GM12878 (cell line): ENCODE data around the gene ABHD17A. TPM values are rescaled to one million over a fixed set of nuclear protein-coding genes. Genes with fewer than 3 reads are reported as not detected.

Source experiments
- ATAC-seq: fragments of 200-7000 bp; cut with Tn5 transposase; 3 replicates; pipeline ENCODE4 v1.9.1; 2020; ENCODE audit warnings: mild to moderate bottlenecking, moderate library complexity
- BruUV-seq: library from RNA; stranded (reverse); fragments of 400-500 nt; replicated peaks from 2 replicates; lab custom pipeline; 2021; lab: Mats Ljungman, UMichigan
- CTCF ChIA-PET: fragments of 300-600 bp; sonication (Branson Sonifier 250); formaldehyde crosslinking; extraction: SDS; loops from one replicate; lab custom pipeline; 2021; ENCODE audit warnings: inconsistent platforms; lab: Yijun Ruan, JAX
- POLR2A ChIA-PET: fragments of 350-600 bp; formaldehyde crosslinking; extraction: SDS; loops from one replicate; lab custom pipeline; 2021; ENCODE audit warnings: inconsistent platforms; lab: Charles Lee
- RAD21 ChIA-PET: fragments of 300-600 bp; sonication (Branson Sonifier 250); formaldehyde crosslinking; loops from one replicate; lab custom pipeline; 2023; ENCODE audit warnings: antibody characterized with exemption; ENCODE audit not compliant: unreplicated experiment; lab: Charles Lee
- SMC1A ChIA-PET: fragments of 300-600 bp; sonication (Branson Sonifier 250); formaldehyde crosslinking; loops from one replicate; lab custom pipeline; 2023; ENCODE audit not compliant: unreplicated experiment, uncharacterized antibody; lab: Charles Lee
- DNase-seq: peaks from one replicate; pipeline ENCODE4 v3.0.0-alpha.2; 2011; ENCODE audit warnings: low read depth, low spot score
- FAIRE-seq: peaks from 3 replicates; lab custom pipeline; 2011; peaks lifted over from hg19 to GRCh38; lab: Jason Lieb, UNC
- H2AFZ ChIP-seq: 2 replicates; pipeline ENCODE4 v1.6.0; 2011; ENCODE audit warnings: low read depth, low read length, control low read depth; ENCODE audit not compliant: control insufficient read depth
- H3K27ac ChIP-seq: 2 replicates; pipeline ENCODE4 v1.5.1; 2011; ENCODE audit warnings: control low read depth; ENCODE audit not compliant: control insufficient read depth, insufficient read depth
- H3K27me3 ChIP-seq, 2 experiments: replicated peaks in 1 of 2; 2 replicates each; pipeline versions ENCODE4 v1.6.0 to v1.6.1; 2011; ENCODE audit warnings: low read length in 1 of 2; ENCODE audit not compliant: control insufficient read depth in 2 of 2, insufficient read depth in 2 of 2
- H3K36me3 ChIP-seq, 2 experiments: 2 replicates each; pipeline ENCODE4 v1.5.1; 2011; ENCODE audit warnings: low read length in 1 of 2; ENCODE audit not compliant: control insufficient read depth in 2 of 2, insufficient read depth in 2 of 2
- H3K4me1 ChIP-seq: 2 replicates; pipeline ENCODE4 v1.6.1; 2011; ENCODE audit warnings: mild to moderate bottlenecking, low read length, moderate library complexity, mixed read lengths; ENCODE audit not compliant: control insufficient read depth, insufficient read depth
- H3K4me2 ChIP-seq: 2 replicates; pipeline ENCODE4 v1.6.0; 2011; ENCODE audit warnings: control low read depth; ENCODE audit not compliant: control insufficient read depth, insufficient read depth
- H3K4me3 ChIP-seq: fragments of 200-600 bp; sonication (generic); 2 replicates; pipeline ENCODE4 v1.5.1; 2016
- H3K79me2 ChIP-seq: 2 replicates; pipeline ENCODE4 v1.6.0; 2011; ENCODE audit warnings: low read length; ENCODE audit not compliant: control insufficient read depth, insufficient read depth
- H3K9ac ChIP-seq: 2 replicates; pipeline ENCODE4 v1.8.0; 2011; ENCODE audit warnings: low read length, control low read depth, mixed read lengths; ENCODE audit not compliant: control insufficient read depth, insufficient read depth
- H3K9me3 ChIP-seq: replicated peaks from 3 replicates; pipeline ENCODE4 v1.5.1; 2011; ENCODE audit warnings: mild to moderate bottlenecking, low read length; ENCODE audit not compliant: control insufficient read depth, insufficient read depth
- H4K20me1 ChIP-seq: 2 replicates; pipeline ENCODE4 v1.6.0; 2011; ENCODE audit not compliant: control insufficient read depth, insufficient read depth
- IKZF1 ChIP-seq: fragments of 450-650 bp; conservative IDR thresholded peaks from 2 replicates; pipeline ENCODE4 v1.6.1; 2017; ENCODE audit warnings: antibody characterized with exemption, mild to moderate bottlenecking
- POLR2A ChIP-seq: IDR thresholded peaks from 2 replicates; pipeline ENCODE4 v1.6.1; 2011; ENCODE audit warnings: low read depth, mild to moderate bottlenecking, low read length
- POLR2AphosphoS5 ChIP-seq: IDR thresholded peaks from 2 replicates; pipeline ENCODE4 v1.6.1; 2011; ENCODE audit warnings: mild to moderate bottlenecking, low read length, inconsistent platforms
- WGBS: methylation state at CpG from one replicate; pipeline ENCODE4 v1.1.6; 2016; ENCODE audit warnings: low lambda C conversion rate; ENCODE audit not compliant: insufficient replicate concordance, insufficient coverage; ENCODE audit errors: missing lambda C conversion rate; 5-methylcytosine and 5-hydroxymethylcytosine counted together
- in situ Hi-C: fragments of 300-500 bp; cut with MboI; formaldehyde crosslinking; loops from 9 replicates; pipeline ENCODE4 v1.14.3; 2018; ENCODE audit warnings: mixed read lengths
- intact Hi-C: fragments of 100-400 bp; cut with micrococcal nuclease; formaldehyde crosslinking; loops from one replicate; pipeline ENCODE4 v1.14.2; 2022; ENCODE audit not compliant: unreplicated experiment
- polyA plus RNA-seq, 11 experiments: library from polyadenylated mRNA; depleted of rRNA in 4 of 11; unstranded in 6 of 11; stranded (reverse) in 5 of 11; fragments of >200 nt; fragmentation: Nextera tagmentation in 4 of 11; fragmentation: Illumina TruSeq in 1 of 11; extraction: Ambion mirVana in 4 of 11; extraction: Trizol in 1 of 11; gene quantifications; 1 replicate in 1 of 11; 2 replicates in 10 of 11; pipeline versions ENCODE4 v1.2.1 to v1.2.3, GENCODE V29; 2011 to 2016; ENCODE audit warnings: inconsistent platforms in 2 of 11, missing spikeins in 2 of 11, low read depth in 1 of 11
- total RNA-seq, 4 experiments: library from RNA; depleted of rRNA in 3 of 4; stranded (reverse); fragments of >200 nt in 3 of 4; fragmentation: Illumina TruSeq in 1 of 4; extraction: Trizol in 1 of 4; gene quantifications; 2 replicates each; pipeline versions ENCODE4 v1.2.1 to v1.2.3, GENCODE V29; 2013 to 2021
- TF ChIP-seq, protein P1 (sequence below): IDR thresholded peaks from 2 replicates; pipeline ENCODE4 v1.6.1; 2012; ENCODE audit warnings: low read depth, low read length, improper control_type of control experiment

ABHD17A gene
- total and polyA plus RNA-seq, 10 of the 15 experiments (the other 5 are each of a cell fraction or from before 2014, with no cell fraction given): 0.13 to 126 (median 28.8) TPM; not detected in 1

DNA sequence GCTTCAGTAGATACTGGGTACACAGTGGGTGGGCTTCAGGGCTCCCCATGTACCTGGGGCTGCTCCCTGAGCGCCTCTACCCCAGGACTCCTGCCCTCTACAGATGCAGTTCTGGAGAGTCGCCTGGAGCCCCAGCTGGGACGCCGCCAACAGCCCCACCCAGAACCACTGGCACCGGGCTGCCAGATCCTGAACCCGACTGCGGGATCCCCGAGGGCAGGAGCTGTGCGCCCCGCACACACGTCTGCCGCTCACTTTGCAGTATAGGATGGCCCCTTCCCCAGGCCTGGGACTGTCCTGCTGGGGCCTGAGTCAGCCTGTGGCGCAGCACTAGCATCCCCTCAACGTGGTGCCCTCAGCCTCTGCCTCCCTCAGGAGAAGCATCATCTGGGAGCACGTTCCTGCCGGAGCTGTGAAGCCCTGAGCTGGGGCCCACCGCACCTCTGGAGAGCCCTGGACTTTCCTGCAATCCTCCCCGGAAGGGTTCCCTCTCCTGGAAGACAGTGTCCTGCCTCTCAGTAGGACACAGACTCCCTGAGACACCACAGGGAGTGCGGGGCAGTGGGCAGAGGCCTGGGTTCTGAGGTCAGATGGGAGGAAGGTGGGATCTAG, 40.7 kb downstream of the ABHD17A start:
- Histone ChIP-seq H4K20me1 (peaks cover 3% of the 10 kb centered on the region; the same call in 1 of the 2 replicates), H3K27ac (no peak overlapping the region), H3K9me3 (no peaks in the 10 kb centered on the region), H3K27me3 (no peaks in the 10 kb centered on the region), H3K79me2 (peaks cover 66% of the 10 kb centered on the region), H3K4me3 (no peak overlapping the region), H3K4me2 (no peak overlapping the region), H2AFZ (no peak overlapping the region), H3K4me1 (peaks cover 19% of the 10 kb centered on the region), H3K9ac (no peak overlapping the region), H3K36me3 (peaks cover 0 to 5% of the 10 kb centered on the region in 2 experiments; a peak in 3 of 4 replicates)
- CTCF ChIA-PET: no interaction called here
- intact Hi-C loops: no loop called here
- peak; percentile 38; the same call in 1 of the 2 replicates for TF ChIP-seq POLR2AphosphoS5
- TF ChIP-seq, protein P1, sequence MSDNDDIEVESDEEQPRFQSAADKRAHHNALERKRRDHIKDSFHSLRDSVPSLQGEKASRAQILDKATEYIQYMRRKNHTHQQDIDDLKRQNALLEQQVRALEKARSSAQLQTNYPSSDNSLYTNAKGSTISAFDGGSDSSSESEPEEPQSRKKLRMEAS: no peak
- no peak for ATAC-seq
- in situ Hi-C loops: no loop called here
- POLR2A ChIA-PET: no interaction called here
- no peak for DNase-seq
- FAIRE-seq: no peak
- SMC1A ChIA-PET: interaction anchor here (1.0 kb wide), 1 partner anchor 186 kb away, joined by 3 read pairs; no protein-coding TSS in a partner anchor
- RAD21 ChIA-PET: no interaction called here
- BruUV-seq: no TSS peak
- WGBS: 93% methylated on average over 19 of the region's 19 CpGs

GRCh38 chr19:1843646-1844394, 41.5 kb downstream of the ABHD17A start:
- WGBS: 83% methylated on average over 24 of the region's 25 CpGs
- Histone ChIP-seq H4K20me1 (peaks cover 3% of the 10 kb centered on the region; the same call in 1 of the 2 replicates), H3K4me1 (peaks cover 14% of the 10 kb centered on the region), H3K79me2 (peaks cover 67% of the 10 kb centered on the region)
- TF ChIP-seq IKZF1: no peak
- TF ChIP-seq POLR2AphosphoS5: peak; percentile 49; the same call in 1 of the 2 replicates
- peak; percentile 44; the same call in 1 of the 2 replicates for TF ChIP-seq POLR2A
- TF ChIP-seq, all 136 proteins: peak for 2
- Histone ChIP-seq H3K9ac (no peak overlapping the region), H2AFZ (no peak overlapping the region), H3K27ac (no peak overlapping the region), H3K9me3 (no peaks in the 10 kb centered on the region), H3K4me2 (no peak overlapping the region), H3K27me3 (no peaks in the 10 kb centered on the region), H3K4me3 (no peak overlapping the region), H3K36me3 (peaks cover 0 to 5% of the 10 kb centered on the region in 2 experiments; a peak in 3 of 4 replicates)
- in situ Hi-C loops (no loop called here), intact Hi-C loops (no loop called here)
- RAD21 ChIA-PET: no interaction called here
- DNase-seq (no peak), ATAC-seq (no peak), FAIRE-seq (no peak)
- SMC1A ChIA-PET: no interaction called here
- no TSS peak for BruUV-seq
- CTCF ChIA-PET: interaction anchor here (1.2 kb wide), 1 partner anchor 9 kb away, joined by 4 read pairs; no protein-coding TSS in a partner anchor
- POLR2A ChIA-PET: no interaction called here
